Mesendoderm (in vitro differentiated cells): ENCODE data around the gene UNC5B.

ENCODE experiments used
- DNase-seq: peaks from one replicate; pipeline ENCODE4 v3.0.0; 2013
- H2AK5ac ChIP-seq: 2 replicates; pipeline ENCODE4 v1.6.1; 2013; ENCODE audit warnings: low read length, inconsistent platforms
- H2BK120ac ChIP-seq: 2 replicates; pipeline ENCODE4 v1.6.1; 2013; ENCODE audit warnings: low read depth, mild to moderate bottlenecking, low read length, moderate library complexity, mixed read lengths
- H2BK15ac ChIP-seq: replicated peaks from 2 replicates; pipeline ENCODE4 v1.6.1; 2013; ENCODE audit warnings: low read depth, mild to moderate bottlenecking, moderate library complexity
- H2BK5ac ChIP-seq: 2 replicates; pipeline ENCODE4 v1.6.1; 2013; ENCODE audit warnings: low read length, inconsistent platforms
- H3K18ac ChIP-seq: 2 replicates; pipeline ENCODE4 v1.6.1; 2013; ENCODE audit warnings: mild to moderate bottlenecking, low read length, mixed read lengths
- H3K23ac ChIP-seq: one replicate; pipeline ENCODE4 v1.6.1; 2013; ENCODE audit warnings: low read length
- H3K27ac ChIP-seq: 2 replicates; pipeline ENCODE4 v1.5.1; 2013; ENCODE audit warnings: low read depth, mild to moderate bottlenecking, inconsistent platforms, low read length, moderate library complexity
- H3K27me3 ChIP-seq: 2 replicates; pipeline ENCODE4 v1.6.1; 2013; ENCODE audit warnings: low read length, control low read depth, mild to moderate bottlenecking, inconsistent platforms; ENCODE audit not compliant: insufficient read depth, poor library complexity
- H3K36me3 ChIP-seq: 2 replicates; pipeline ENCODE4 v1.6.1; 2013; ENCODE audit warnings: low read length, inconsistent platforms; ENCODE audit not compliant: control insufficient read depth, insufficient read depth
- H3K4ac ChIP-seq: one replicate; pipeline ENCODE4 v1.6.1; 2013; ENCODE audit warnings: low read depth, mild to moderate bottlenecking, low read length, moderate library complexity
- H3K4me1 ChIP-seq: 2 replicates; pipeline ENCODE4 v1.6.1; 2013; ENCODE audit warnings: low read depth, low read length, inconsistent platforms; ENCODE audit not compliant: control insufficient read depth
- H3K4me2 ChIP-seq: 2 replicates; pipeline ENCODE4 v1.6.1; 2013; ENCODE audit warnings: low read length
- H3K4me3 ChIP-seq: 2 replicates; pipeline ENCODE4 v1.5.1; 2013; ENCODE audit warnings: mild to moderate bottlenecking, low read length
- H3K56ac ChIP-seq: one replicate; pipeline ENCODE4 v1.6.1; 2013; ENCODE audit warnings: low read length
- H3K79me1 ChIP-seq: 2 replicates; pipeline ENCODE4 v1.6.1; 2013; ENCODE audit warnings: low read length, inconsistent platforms
- H3K79me2 ChIP-seq: 2 replicates; pipeline ENCODE4 v1.6.1; 2013; ENCODE audit warnings: mild to moderate bottlenecking, low read length; ENCODE audit not compliant: control insufficient read depth, insufficient read depth
- H3K9ac ChIP-seq: 2 replicates; pipeline ENCODE4 v1.6.1; 2013; ENCODE audit warnings: low read length, inconsistent platforms
- H4K5ac ChIP-seq: one replicate; pipeline ENCODE4 v1.6.1; 2013; ENCODE audit warnings: low read length
- H4K8ac ChIP-seq: one replicate; pipeline ENCODE4 v1.6.1; 2013; ENCODE audit warnings: low read depth, mild to moderate bottlenecking, control low read depth, low read length, moderate library complexity
- WGBS: extraction: QIAGEN DNeasy Blood & Tissue Kit; methylation state at CpG from one replicate; pipeline ENCODE4 v1.1.7; 2013; ENCODE audit warnings: low lambda C conversion rate, missing lambda C conversion rate; ENCODE audit not compliant: insufficient coverage; ENCODE audit errors: extremely low coverage; 5-methylcytosine and 5-hydroxymethylcytosine counted together

The UNC5B gene

DNA sequence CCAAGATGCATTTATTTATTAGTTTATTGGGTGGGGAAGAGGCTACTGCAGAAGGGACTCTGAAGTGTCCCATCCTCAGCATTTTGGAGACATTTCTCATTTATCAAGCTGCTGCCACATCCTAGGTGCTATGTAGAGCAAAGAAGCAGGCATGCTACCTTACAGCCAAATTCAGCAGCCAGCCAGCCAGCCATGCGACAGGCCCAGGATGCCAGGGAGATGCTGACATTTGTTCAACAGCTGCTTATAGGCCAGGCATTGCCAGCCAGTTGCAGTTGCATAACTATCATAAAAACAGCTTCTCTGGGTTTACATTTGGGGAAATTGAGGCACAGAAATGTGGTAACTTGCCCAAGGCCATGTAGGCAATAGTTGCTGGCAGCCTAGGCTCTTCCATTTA lies 109.0 kb downstream of the UNC5B start:
- no peak overlapping the region for H2BK5ac ChIP-seq
- peaks cover 1% of the 10 kb centered on the region for H3K36me3 ChIP-seq
- no peak overlapping the region for H3K56ac ChIP-seq
- no peaks in the 10 kb centered on the region for H3K79me2 ChIP-seq
- no peak overlapping the region for H4K8ac ChIP-seq
- H2BK15ac ChIP-seq: no peak overlapping the region
- H4K5ac ChIP-seq: no peak overlapping the region
- no peak overlapping the region for H3K9ac ChIP-seq
- H3K4me1 ChIP-seq: no peaks in the 10 kb centered on the region
- H3K4me2 ChIP-seq: no peak overlapping the region
- H3K79me1 ChIP-seq: no peaks in the 10 kb centered on the region
- H2BK120ac ChIP-seq: no peak overlapping the region
- no peak overlapping the region for H3K18ac ChIP-seq
- H3K27ac ChIP-seq: no peak overlapping the region
- no peak overlapping the region for H3K4ac ChIP-seq
- WGBS: no CpG with 5 or more reads among the region's 1 CpG
- no peak overlapping the region for H3K4me3 ChIP-seq
- no peak overlapping the region for H3K23ac ChIP-seq
- no peak for DNase-seq
- H3K27me3 ChIP-seq: no peaks in the 10 kb centered on the region
- no peak overlapping the region for H2AK5ac ChIP-seq

DNA sequence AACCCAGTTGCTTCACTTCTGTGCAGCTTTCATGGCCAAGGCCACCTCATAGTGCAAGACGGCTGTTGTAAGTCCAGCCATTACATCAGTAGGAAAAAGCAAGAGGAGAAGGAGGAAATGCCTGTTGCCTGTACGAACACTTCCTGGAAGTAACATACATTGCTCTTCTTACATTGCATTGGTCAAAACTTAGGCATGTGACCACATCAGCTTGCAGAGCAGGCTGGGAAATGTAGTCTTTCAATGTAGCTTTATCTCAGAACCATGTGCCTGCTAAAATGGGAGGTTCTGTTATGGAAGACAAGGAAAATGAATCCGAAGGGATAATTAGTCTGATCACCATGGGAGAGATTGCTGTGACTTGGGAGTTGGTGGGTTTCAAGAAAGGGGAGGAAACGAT lies 111.0 kb downstream of the UNC5B start:
- WGBS: no CpG with 5 or more reads among the region's 4 CpGs
- H3K23ac ChIP-seq: no peak overlapping the region
- no peak overlapping the region for H4K8ac ChIP-seq
- H3K36me3 ChIP-seq: peaks cover 1% of the 10 kb centered on the region
- no peak overlapping the region for H2BK120ac ChIP-seq
- no peaks in the 10 kb centered on the region for H3K27me3 ChIP-seq
- H3K27ac ChIP-seq: no peak overlapping the region
- no peak overlapping the region for H4K5ac ChIP-seq
- H3K4me3 ChIP-seq: no peak overlapping the region
- no peak overlapping the region for H3K18ac ChIP-seq
- H2AK5ac ChIP-seq: no peak overlapping the region
- DNase-seq: peak; percentile 75
- H3K4ac ChIP-seq: no peak overlapping the region
- H3K79me1 ChIP-seq: no peaks in the 10 kb centered on the region
- H3K4me2 ChIP-seq: no peak overlapping the region
- H3K4me1 ChIP-seq: no peaks in the 10 kb centered on the region
- no peak overlapping the region for H2BK15ac ChIP-seq
- no peaks in the 10 kb centered on the region for H3K79me2 ChIP-seq
- H3K9ac ChIP-seq: no peak overlapping the region
- no peak overlapping the region for H2BK5ac ChIP-seq
- H3K56ac ChIP-seq: no peak overlapping the region

DNA sequence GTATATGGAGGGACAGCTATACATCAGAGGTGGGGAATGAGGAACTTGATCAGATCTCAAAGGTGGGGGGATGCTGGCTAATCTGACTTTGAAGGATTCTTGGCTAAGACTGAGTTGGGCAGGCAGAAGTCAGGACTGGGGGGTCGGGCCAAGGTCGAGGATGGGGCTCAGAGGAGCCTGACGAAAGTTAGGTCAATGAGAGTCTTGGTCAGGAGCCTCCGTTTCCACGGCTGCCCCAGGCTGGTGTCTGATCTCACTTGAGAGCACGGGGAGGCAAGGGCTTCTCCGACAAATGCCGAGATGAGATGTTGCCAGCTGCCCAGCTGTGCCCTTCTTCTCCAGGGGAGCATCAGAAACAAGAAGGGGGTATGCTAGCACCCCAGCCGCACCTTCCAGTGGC lies 112.4 kb downstream of the UNC5B start:
- Histone ChIP-seq H3K4me1 (no peaks in the 10 kb centered on the region), H3K36me3 (peaks cover 1% of the 10 kb centered on the region), H2BK15ac (no peak overlapping the region), H3K18ac (no peak overlapping the region), H2BK5ac (no peak overlapping the region), H4K8ac (no peak overlapping the region), H2BK120ac (no peak overlapping the region), H3K79me2 (no peaks in the 10 kb centered on the region), H3K4ac (no peak overlapping the region), H3K79me1 (no peaks in the 10 kb centered on the region), H3K23ac (no peak overlapping the region), H3K9ac (no peak overlapping the region), H2AK5ac (no peak overlapping the region), H3K4me3 (no peak overlapping the region), H3K4me2 (no peak overlapping the region), H4K5ac (no peak overlapping the region), H3K27me3 (no peaks in the 10 kb centered on the region), H3K27ac (no peak overlapping the region), H3K56ac (no peak overlapping the region)
- WGBS: no CpG with 5 or more reads among the region's 9 CpGs
- DNase-seq: no peak

DNA sequence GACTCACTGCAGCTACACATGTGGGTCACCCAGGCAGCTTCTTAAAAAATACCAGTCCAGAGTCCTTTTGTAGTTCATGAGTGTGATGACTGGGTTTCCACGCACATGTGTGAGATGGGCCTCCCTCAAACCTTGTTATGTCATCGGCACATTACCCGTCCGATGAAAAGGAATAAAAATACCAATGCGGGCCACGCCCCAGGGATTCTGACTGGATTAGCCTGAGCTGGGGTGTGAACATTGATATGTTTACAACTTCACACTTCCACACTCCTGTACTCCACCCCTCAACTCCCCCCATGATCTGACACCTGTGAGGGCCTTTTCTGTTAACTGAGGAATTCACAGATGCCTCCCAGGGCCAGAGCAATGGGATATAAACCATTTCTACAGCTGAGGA lies 112.9 kb downstream of the UNC5B start:
- WGBS: no CpG with 5 or more reads among the region's 6 CpGs

DNA sequence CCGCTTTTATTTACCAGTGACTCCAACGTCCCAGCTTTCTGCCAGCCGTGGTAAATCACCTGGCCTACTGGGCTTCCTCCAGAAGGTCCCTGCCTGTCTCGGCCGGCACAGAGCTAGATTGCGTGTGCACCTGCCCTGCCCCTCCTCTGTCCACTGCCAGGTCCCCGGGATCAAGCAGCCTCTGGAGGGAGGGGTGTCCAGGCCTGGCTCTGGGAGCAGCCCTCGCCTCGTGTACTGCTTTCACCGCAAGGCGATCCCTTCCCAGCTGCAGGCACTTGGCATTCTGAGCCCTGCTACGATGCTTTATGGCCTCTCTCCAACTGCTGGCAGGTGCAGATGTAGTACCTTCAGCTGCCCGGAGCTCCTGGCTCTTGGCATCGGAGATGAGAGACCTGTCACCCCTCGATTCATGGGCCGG lies 114.1 kb downstream of the UNC5B start:
- Histone ChIP-seq H2BK5ac (no peak overlapping the region), H3K56ac (no peak overlapping the region), H2BK120ac (no peak overlapping the region), H3K23ac (no peak overlapping the region), H3K27ac (no peak overlapping the region), H2AK5ac (no peak overlapping the region), H3K79me1 (no peaks in the 10 kb centered on the region), H3K4me3 (no peak overlapping the region), H3K18ac (no peak overlapping the region), H2BK15ac (no peak overlapping the region), H3K4me2 (no peak overlapping the region), H3K9ac (no peak overlapping the region), H4K8ac (no peak overlapping the region), H3K79me2 (no peaks in the 10 kb centered on the region), H4K5ac (no peak overlapping the region), H3K4me1 (no peaks in the 10 kb centered on the region), H3K36me3 (peaks cover 1% of the 10 kb centered on the region), H3K27me3 (no peaks in the 10 kb centered on the region), H3K4ac (no peak overlapping the region)
- no peak for DNase-seq
- no CpG with 5 or more reads among the region's 16 CpGs for WGBS

More for the DNA sequence above, 112.9 kb downstream of the UNC5B start:
- H3K9ac ChIP-seq: no peak overlapping the region
- H2BK5ac ChIP-seq: no peak overlapping the region
- H3K79me2 ChIP-seq: no peaks in the 10 kb centered on the region
- no peak overlapping the region for H3K23ac ChIP-seq
- DNase-seq: no peak
- no peaks in the 10 kb centered on the region for H3K79me1 ChIP-seq
- no peak overlapping the region for H2AK5ac ChIP-seq
- H3K4me3 ChIP-seq: no peak overlapping the region
- peaks cover 1% of the 10 kb centered on the region for H3K36me3 ChIP-seq
- no peak overlapping the region for H4K8ac ChIP-seq
- no peaks in the 10 kb centered on the region for H3K4me1 ChIP-seq
- H4K5ac ChIP-seq: no peak overlapping the region
- H2BK15ac ChIP-seq: no peak overlapping the region
- H3K27me3 ChIP-seq: no peaks in the 10 kb centered on the region
- no peak overlapping the region for H3K18ac ChIP-seq
- no peak overlapping the region for H3K27ac ChIP-seq
- H3K4ac ChIP-seq: no peak overlapping the region
- no peak overlapping the region for H2BK120ac ChIP-seq
- no peak overlapping the region for H3K4me2 ChIP-seq
- no peak overlapping the region for H3K56ac ChIP-seq

DNA sequence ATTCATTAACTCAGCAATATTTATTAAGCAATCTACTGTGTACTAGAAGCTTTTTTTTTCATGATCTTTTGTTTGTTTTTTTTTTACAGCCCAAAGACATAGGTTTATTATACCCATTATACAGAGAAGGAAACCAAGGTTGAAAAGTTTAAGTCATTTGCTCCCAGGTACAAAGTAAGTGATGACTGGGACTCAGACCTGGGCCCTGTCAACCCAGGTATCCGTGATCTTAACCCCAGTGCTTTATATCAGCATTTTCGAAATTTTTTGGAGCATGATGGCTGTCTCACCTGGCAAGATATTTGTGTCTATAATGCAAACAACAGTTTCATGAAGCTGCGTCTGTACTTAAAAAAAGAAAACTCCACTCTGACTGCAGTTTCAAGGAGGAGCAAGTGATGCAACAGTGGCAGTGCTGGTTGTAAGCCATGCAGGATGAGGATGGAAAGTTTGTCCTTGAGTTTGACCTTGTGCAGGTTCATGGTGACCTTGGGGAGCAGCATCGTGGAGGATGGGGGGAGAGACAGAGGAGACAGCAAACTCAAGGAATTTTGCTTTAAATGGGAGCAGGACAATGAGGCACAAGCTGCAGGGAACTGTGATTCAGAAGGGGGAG lies 118.5 kb downstream of the UNC5B start:
- Histone ChIP-seq H2BK120ac (no peak overlapping the region), H3K4me3 (no peak overlapping the region), H3K27ac (no peak overlapping the region), H2AK5ac (no peak overlapping the region), H4K5ac (no peak overlapping the region), H3K27me3 (no peaks in the 10 kb centered on the region), H3K4me2 (no peak overlapping the region), H3K4ac (no peak overlapping the region), H3K9ac (no peak overlapping the region), H3K4me1 (no peaks in the 10 kb centered on the region), H2BK5ac (no peak overlapping the region), H2BK15ac (no peak overlapping the region), H3K79me2 (no peaks in the 10 kb centered on the region), H4K8ac (no peak overlapping the region), H3K18ac (no peak overlapping the region), H3K23ac (peak overlapping the region; percentile 97), H3K56ac (no peak overlapping the region), H3K36me3 (no peaks in the 10 kb centered on the region), H3K79me1 (no peaks in the 10 kb centered on the region)
- WGBS: no CpG with 5 or more reads among the region's 4 CpGs
- no peak for DNase-seq
